ENCODE measurements around the gene GLYATL2.

GLYATL2 gene

DNA sequence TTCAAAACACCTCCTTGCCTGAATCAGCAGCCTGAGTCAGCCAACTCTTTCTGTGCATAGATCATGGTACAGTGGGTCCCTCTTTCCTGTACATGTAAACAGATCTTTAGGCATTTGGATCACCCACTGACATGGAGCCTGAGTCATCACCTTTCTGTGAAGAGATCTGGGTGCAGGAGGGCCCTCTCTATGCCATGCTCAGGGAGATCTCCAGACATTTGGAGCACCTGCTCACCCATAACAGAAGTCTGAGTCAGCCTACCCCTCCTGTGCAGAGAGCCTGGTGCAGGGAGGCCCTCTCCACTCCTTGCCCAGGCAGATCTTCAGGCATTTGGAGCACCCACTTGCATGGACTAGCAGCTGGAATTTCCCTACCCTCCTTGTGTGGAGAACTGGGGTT, 56.6 kb downstream of the GLYATL2 start:
- no peak for DNase-seq (ENCODE audit: low spot score)

DNA sequence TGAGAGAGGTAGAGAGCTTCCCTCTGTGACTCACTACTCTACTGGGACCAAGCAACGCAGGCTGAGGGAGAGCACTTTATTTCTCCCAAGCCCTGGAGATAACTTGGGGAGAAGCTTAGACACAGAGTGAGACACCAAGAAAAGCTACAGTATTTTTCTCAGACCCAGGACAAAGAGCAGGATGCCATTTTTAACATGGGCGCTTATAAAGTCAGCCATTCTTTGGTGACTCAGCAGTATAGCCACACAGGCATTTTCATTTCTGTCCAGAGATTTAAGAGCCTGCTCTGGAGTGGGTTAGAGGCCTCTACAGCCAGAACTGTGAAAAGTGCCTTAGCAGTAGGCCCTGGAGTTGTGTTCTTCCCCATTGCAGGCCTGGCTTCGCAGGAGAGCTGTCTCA, 57.8 kb downstream of the GLYATL2 start:
- DNase-seq (ENCODE audit: low spot score), result no peak
- TF ChIP-seq, protein P1, sequence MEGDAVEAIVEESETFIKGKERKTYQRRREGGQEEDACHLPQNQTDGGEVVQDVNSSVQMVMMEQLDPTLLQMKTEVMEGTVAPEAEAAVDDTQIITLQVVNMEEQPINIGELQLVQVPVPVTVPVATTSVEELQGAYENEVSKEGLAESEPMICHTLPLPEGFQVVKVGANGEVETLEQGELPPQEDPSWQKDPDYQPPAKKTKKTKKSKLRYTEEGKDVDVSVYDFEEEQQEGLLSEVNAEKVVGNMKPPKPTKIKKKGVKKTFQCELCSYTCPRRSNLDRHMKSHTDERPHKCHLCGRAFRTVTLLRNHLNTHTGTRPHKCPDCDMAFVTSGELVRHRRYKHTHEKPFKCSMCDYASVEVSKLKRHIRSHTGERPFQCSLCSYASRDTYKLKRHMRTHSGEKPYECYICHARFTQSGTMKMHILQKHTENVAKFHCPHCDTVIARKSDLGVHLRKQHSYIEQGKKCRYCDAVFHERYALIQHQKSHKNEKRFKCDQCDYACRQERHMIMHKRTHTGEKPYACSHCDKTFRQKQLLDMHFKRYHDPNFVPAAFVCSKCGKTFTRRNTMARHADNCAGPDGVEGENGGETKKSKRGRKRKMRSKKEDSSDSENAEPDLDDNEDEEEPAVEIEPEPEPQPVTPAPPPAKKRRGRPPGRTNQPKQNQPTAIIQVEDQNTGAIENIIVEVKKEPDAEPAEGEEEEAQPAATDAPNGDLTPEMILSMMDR (IDR thresholded peaks at IDR 0.05; ENCODE audit: borderline replicate concordance, control extremely low read depth, extremely low read depth, insufficient read depth, missing control alignments), result no peak
- in situ Hi-C loops (cut with MboI; ENCODE audit: low sequenced_read_pairs, unreplicated experiment), result loop anchor here (10.0 kb wide), 1 partner anchor 132 kb away; no protein-coding TSS in a partner anchor

More for the DNA sequence above, 56.6 kb downstream of the GLYATL2 start:
- TF ChIP-seq, protein P1 (IDR thresholded peaks at IDR 0.05; ENCODE audit: borderline replicate concordance, control extremely low read depth, extremely low read depth, insufficient read depth, missing control alignments), result no peak
- in situ Hi-C loops (cut with MboI; ENCODE audit: low sequenced_read_pairs, unreplicated experiment), result loop anchor here (10.0 kb wide), 1 partner anchor 133 kb away; no protein-coding TSS in a partner anchor

DNA sequence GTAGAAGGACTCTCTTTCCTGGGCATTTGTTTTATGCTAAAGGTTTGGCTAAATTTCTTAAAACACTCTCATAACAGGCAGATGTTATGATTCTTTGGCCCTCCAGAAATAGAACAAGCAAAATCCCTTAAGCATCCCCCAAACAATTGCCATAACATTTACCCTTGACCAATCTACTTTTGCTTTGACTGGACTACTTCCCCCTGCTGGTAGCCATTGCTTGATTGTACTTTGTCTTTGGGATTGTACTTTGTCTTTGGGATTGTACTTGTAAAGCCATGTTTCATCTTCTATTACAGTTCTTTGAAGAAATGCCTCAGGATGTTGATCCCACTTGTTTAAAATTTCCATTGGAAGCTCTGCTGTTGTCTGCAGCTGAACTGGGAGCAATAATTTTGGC, 59.5 kb downstream of the GLYATL2 start:
- DNase-seq (ENCODE audit: low spot score), result no peak
- TF ChIP-seq, protein P1 (IDR thresholded peaks at IDR 0.05; ENCODE audit: borderline replicate concordance, control extremely low read depth, extremely low read depth, insufficient read depth, missing control alignments), result no peak
- in situ Hi-C loops (cut with MboI; ENCODE audit: low sequenced_read_pairs, unreplicated experiment), result loop anchor here (10.0 kb wide), 1 partner anchor 130 kb away; no protein-coding TSS in a partner anchor

Data from GM13976 (cell line).